ENCODE measurements around the gene CLMN.

The CLMN gene

DNA sequence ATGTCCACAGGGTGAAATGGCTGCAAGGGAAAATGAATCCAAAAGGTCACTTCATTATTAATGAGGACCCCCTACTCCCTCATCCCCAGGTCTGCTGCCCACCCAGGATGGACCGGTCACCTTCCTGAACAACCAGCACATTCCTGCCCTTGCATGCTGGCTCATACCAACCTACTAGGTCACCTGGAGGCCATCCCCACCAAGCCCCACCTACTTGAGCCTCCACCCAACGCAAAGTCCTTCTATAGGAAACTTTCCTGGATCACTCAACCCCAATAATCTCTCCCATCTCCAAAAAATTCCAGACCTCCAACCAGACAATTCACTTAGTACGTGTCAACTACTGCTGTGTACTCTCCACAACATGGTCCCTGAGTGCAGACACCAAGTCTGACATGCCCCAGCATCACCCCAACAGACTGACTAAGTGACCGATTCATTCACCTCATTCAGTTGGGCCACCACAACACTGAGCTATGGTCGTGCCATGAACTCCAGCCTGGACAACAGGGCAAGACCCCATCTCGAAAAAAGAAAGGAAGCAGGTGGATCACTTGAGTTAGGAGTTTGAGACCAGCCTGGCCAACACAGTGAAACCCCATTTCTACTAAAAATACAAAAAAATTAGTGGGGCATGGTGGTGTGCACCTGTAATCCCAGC lies 18.1 kb downstream of the CLMN start:
- Histone ChIP-seq H3K9me3 (no peaks in the 10 kb centered on the region), H3K4me3 (ENCODE audit: low read depth, low read length) (no peak overlapping the region), H3K4me1 (peaks cover 14% of the 10 kb centered on the region), H3K36me3 (no peaks in the 10 kb centered on the region), H3K27me3 (no peaks in the 10 kb centered on the region)
- no peak for DNase-seq
- TF ChIP-seq, protein P1, sequence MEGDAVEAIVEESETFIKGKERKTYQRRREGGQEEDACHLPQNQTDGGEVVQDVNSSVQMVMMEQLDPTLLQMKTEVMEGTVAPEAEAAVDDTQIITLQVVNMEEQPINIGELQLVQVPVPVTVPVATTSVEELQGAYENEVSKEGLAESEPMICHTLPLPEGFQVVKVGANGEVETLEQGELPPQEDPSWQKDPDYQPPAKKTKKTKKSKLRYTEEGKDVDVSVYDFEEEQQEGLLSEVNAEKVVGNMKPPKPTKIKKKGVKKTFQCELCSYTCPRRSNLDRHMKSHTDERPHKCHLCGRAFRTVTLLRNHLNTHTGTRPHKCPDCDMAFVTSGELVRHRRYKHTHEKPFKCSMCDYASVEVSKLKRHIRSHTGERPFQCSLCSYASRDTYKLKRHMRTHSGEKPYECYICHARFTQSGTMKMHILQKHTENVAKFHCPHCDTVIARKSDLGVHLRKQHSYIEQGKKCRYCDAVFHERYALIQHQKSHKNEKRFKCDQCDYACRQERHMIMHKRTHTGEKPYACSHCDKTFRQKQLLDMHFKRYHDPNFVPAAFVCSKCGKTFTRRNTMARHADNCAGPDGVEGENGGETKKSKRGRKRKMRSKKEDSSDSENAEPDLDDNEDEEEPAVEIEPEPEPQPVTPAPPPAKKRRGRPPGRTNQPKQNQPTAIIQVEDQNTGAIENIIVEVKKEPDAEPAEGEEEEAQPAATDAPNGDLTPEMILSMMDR (IDR thresholded peaks at IDR 0.05; ENCODE audit: low read depth, low read length) = no peak

DNA sequence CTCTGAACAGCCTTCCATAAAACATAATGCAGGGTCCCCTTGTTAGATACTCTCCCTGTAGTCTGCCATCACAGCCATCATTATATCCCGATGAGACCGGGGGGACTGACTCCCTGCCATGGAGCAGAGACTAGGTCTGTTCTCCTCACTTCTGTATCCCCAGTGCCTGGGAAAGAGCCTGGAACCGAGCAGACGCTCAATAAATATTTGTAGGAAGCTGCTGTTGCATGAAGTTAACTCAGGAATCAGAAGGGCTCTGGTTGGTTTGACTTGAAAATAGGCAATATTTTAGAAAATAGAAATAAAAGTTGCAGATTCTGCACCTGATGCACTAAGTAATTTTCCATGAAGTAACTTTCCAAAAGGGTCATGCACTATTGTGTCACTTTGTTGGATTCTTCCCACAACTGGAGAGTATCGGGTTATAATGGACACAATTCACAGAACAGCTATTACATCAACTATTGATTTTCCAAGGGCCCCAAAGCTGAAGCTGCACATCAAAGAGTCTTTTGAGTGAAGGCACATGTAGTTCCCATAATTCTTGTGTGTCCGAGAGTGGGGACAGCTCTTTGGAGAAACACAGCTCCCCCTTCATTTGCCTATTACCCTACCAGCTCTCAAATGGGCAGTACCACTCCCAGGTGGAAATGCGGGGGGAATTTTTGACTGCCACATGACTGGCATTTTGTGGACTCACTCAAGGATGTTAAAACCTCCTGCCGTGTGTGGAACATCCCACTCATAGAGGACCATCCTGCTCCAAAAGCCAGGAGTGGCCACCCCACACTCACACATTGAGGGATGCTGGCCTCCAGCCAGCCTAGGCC lies 18.8 kb downstream of the CLMN start:
- H3K4me3 ChIP-seq (ENCODE audit: low read depth, low read length) = no peak overlapping the region
- no peaks in the 10 kb centered on the region for H3K27me3 ChIP-seq
- no peaks in the 10 kb centered on the region for H3K36me3 ChIP-seq
- TF ChIP-seq, protein P1 (IDR thresholded peaks at IDR 0.05; ENCODE audit: low read depth, low read length) = no peak
- H3K4me1 ChIP-seq = peaks cover 14% of the 10 kb centered on the region
- DNase-seq = no peak
- H3K9me3 ChIP-seq = no peaks in the 10 kb centered on the region

DNA sequence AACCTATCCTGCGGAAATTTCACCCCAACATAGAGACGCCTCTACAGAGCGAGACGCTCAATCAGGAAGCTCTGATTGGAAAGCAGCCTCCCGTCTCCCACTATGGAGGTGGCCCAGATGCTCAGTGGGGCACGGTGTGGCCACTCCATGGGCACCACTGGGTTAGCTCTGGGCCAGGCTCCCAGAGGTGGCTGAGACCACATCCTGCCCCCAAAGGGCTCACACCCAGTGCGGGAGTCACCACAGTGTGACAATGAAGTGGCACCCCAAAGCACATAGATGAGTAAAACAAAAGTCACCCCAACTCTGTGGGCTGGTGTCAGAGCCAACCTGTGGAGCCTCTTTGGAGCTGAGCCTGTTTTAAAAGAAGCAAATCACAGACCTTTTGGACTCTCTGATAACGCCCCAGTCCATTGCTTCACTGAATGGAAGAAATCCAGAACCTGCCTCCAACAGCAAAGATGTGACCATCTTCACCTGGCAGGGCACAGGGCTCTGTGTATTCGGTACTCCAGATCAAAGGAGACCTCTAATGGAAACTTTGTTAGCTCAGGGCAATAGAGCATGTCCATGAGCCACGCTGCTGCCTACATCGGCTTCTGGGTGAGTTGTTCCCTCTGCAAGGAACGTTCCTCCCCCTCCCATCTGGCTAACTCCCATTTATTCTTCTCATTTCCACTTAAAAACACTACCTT lies 19.6 kb downstream of the CLMN start:
- H3K4me1 ChIP-seq = peaks cover 14% of the 10 kb centered on the region
- DNase-seq = no peak

DNA sequence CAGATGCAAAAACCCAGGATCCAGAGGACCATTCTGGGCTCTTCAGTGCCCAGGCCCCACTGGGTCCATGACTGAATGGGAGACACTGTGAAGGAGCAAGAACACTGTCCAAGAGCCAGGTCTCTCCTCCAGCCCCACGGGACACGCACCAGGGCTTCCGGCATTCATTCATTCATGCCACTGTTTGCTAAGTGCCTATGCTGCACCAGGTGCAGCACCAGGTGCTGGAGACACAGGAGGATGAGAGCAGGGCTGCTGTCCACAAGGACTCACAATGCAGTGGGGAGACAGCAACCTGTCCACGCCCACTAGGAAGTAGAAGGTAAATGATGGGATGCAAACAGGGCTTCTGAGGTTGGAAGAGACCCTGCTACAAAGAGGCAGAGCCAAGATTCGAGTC lies 20.4 kb downstream of the CLMN start:
- DNase-seq = no peak
- Histone ChIP-seq H3K9me3 (no peaks in the 10 kb centered on the region), H3K36me3 (no peaks in the 10 kb centered on the region), H3K4me3 (ENCODE audit: low read depth, low read length) (no peak overlapping the region), H3K4me1 (peaks cover 14% of the 10 kb centered on the region), H3K27me3 (no peaks in the 10 kb centered on the region)
- TF ChIP-seq, protein P1 (IDR thresholded peaks at IDR 0.05; ENCODE audit: low read depth, low read length) = no peak

More for the DNA sequence above, 19.6 kb downstream of the CLMN start:
- TF ChIP-seq, protein P1 (IDR thresholded peaks at IDR 0.05; ENCODE audit: low read depth, low read length) = no peak
- no peaks in the 10 kb centered on the region for H3K27me3 ChIP-seq
- no peaks in the 10 kb centered on the region for H3K36me3 ChIP-seq
- no peak overlapping the region for H3K4me3 ChIP-seq (ENCODE audit: low read depth, low read length)
- no peaks in the 10 kb centered on the region for H3K9me3 ChIP-seq

DNA sequence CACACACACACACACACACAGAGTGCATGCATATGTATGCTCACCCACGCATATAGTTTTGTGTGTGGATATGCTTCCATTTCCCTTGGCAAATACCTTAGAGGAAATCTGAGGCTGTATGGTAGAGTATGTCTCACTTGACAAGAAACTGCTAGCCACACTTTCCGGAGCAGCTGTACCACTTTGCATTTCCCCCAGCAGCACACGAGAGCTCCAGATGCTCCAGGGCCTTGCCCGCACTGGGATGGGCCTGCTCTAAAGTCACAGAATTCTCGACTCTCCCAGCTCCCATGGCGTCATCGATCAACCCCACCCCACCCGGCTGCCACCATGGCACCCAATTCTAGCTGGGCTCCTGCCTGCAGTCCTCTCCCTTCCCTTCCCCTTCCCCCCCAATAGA lies 21.9 kb downstream of the CLMN start:
- TF ChIP-seq, protein P1 (IDR thresholded peaks at IDR 0.05; ENCODE audit: low read depth, low read length) = no peak
- H3K4me3 ChIP-seq (ENCODE audit: low read depth, low read length) = no peak overlapping the region
- H3K36me3 ChIP-seq = no peaks in the 10 kb centered on the region
- no peaks in the 10 kb centered on the region for H3K27me3 ChIP-seq
- H3K9me3 ChIP-seq = no peaks in the 10 kb centered on the region
- peaks cover 2% of the 10 kb centered on the region for H3K4me1 ChIP-seq
- DNase-seq = no peak
